ENCODE measurements around the gene FDX1.

Gene FDX1

GRCh38 chr11:110513259-110513801 lies 83.6 kb downstream of the FDX1 start:
- in situ Hi-C loops (cut with HindIII; ENCODE audit: low sequenced_read_pairs), result no loop called here
- no peak overlapping the region for H3K4me3 ChIP-seq (ENCODE audit: low read depth, low read length)

DNA sequence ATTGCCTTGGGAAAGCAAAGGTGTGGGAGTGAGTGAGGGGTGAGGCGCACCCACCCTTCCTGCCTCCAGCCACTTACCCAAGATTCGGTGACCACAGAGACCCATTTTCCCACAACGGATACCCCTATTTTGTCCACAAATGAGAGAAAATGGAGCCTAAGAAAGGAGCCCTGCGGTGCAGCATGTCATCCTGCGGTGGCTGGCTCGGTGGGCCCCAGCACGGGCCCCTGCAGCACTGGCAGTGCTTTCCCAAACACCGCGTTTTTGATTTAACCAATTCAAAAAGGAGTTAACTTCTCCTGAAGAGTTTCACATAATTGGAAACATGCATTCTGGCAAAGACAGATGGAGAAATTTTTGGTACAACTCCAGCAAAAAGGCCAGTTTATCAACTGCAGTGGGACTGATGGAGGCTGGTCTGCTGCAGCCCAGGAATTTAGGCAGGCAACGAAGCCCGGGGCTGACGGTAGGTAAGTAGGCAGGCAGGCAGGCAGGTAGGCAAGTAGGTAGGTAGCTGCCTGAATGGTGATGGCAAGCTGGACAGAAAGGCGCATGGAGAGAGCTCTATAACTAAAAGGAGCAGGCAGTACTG lies 84.2 kb downstream of the FDX1 start:
- in situ Hi-C loops (cut with HindIII; ENCODE audit: low sequenced_read_pairs), result no loop called here
- DNase-seq (ENCODE audit: low read depth), result no peak
- H3K4me3 ChIP-seq (ENCODE audit: low read depth, low read length), result no peak overlapping the region
- TF ChIP-seq, protein P1, sequence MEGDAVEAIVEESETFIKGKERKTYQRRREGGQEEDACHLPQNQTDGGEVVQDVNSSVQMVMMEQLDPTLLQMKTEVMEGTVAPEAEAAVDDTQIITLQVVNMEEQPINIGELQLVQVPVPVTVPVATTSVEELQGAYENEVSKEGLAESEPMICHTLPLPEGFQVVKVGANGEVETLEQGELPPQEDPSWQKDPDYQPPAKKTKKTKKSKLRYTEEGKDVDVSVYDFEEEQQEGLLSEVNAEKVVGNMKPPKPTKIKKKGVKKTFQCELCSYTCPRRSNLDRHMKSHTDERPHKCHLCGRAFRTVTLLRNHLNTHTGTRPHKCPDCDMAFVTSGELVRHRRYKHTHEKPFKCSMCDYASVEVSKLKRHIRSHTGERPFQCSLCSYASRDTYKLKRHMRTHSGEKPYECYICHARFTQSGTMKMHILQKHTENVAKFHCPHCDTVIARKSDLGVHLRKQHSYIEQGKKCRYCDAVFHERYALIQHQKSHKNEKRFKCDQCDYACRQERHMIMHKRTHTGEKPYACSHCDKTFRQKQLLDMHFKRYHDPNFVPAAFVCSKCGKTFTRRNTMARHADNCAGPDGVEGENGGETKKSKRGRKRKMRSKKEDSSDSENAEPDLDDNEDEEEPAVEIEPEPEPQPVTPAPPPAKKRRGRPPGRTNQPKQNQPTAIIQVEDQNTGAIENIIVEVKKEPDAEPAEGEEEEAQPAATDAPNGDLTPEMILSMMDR (IDR thresholded peaks at IDR 0.05; ENCODE audit: low read depth, low read length, missing control alignments), result no peak

More at GRCh38 chr11:110513259-110513801, 83.6 kb downstream of the FDX1 start:
- TF ChIP-seq, protein P1 (IDR thresholded peaks at IDR 0.05; ENCODE audit: low read depth, low read length, missing control alignments), result no peak
- no peak for DNase-seq (ENCODE audit: low read depth)

Measured in astrocyte of the cerebellum (primary cell).